HG03060 (cell line): ENCODE data around the gene DNAJC30.
"Not testable (repeated sequence)": the region's sequence is repeated elsewhere in the genome, so short reads cannot be mapped to it uniquely, and the experiment has no call there.

ENCODE experiments used
- ATAC-seq: cut with Tn5 transposase; IDR thresholded peaks from one replicate; pipeline ENCODE4 v1.9.1; 2021; ENCODE audit warnings: low read depth, moderate number of reproducible peaks; ENCODE audit not compliant: unreplicated experiment

Gene DNAJC30

DNA sequence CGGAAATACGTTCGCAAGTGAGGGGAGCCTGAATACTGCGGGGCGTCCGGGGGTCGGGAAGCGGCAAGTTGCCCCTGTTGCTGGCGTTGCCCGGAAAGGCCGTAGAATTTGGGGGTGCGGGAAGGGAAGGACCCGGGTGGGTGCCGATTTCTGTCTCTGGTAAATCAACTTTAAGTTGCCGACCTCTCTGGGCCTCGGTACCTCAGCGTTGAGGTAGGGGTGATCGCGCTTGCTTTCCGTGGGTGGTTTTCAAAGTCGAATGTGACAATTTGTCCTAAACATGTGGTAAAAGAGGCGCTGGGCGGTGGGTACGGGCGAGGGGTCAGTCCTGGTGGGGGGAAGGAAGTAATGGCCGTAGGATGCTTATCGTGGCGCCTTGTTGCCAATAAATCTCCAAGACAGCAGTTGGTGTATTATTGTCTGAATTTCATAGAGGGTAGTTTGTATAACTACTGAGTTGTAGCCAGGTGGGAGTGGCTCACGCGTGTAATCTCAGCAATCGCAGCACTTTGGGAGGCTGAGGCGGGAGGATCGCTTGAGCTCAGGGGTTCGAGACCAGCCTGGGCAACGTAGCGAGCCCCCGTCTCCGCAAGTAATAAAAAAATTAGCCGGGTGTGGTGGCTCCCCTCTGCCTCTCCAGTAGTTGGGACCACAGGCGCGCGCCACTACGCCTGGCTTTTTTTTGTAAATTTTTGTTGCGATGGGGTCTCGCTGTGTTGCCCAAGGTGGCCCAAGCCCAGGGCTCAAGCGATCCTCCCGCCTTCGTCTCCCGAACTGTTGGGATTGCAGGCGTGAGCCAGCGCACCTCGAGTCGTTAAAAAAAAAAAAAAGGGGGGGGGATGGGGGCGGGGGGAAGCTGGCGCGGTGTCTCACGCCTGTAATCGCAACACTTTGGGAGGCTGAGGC, 788 bp upstream of the DNAJC30 start:
- ATAC-seq = no peak

DNA sequence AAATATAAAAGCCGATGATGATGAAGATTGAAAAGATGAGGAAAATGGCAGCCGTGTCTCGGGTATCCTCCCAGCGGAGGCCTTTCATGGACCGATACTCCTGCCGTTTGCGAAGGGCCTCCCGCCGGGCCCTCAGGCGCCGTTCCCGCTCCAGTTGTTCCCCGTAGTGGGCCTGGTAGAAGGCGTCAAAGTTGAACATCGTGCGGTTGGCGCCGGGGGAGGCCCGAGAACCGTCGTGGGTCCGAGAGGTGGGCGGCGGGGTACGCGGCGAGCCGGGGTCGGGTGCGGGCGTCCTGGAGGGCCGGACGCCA, 553 bp downstream of the DNAJC30 start:
- no peak for ATAC-seq

DNA sequence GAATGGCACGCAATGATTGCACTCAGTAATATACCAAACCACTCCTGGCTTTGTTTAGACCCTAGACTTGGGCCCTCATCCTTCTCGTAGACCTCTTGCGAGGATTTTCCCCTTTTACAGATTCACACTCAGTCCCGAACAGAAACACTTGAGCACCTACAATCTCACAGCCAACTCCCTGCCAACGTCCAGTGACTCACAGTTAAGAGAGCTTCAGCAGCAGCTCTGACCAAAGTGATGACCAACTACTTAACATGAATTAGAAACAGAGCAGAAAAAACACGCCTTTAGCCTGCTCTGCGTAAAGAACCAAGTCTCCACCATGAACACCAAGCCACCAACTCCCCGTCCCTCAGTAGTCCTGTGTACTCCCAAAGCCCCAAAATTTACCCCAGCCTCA, 2.2 kb downstream of the DNAJC30 start:
- ATAC-seq = no peak

DNA sequence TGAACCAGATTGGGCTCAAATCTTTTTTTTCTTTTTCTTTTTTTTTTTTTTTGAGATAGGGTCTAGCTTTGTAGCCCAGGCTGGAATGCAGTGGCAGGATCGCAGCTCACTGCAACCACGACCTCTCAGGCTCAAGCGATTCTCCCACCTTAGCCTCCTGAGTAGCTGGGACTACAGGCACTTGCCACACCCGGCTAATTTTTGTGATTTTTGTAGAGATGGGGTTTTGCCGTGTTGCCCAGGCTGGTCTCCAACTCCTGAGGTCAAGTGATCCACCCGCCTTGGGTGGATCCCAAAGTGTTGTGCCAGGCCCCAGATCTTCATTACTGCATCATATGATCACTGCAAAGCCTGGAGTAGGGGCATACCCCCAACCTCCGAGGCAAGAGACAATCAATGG, 2.8 kb downstream of the DNAJC30 start:
- ATAC-seq = no peak

DNA sequence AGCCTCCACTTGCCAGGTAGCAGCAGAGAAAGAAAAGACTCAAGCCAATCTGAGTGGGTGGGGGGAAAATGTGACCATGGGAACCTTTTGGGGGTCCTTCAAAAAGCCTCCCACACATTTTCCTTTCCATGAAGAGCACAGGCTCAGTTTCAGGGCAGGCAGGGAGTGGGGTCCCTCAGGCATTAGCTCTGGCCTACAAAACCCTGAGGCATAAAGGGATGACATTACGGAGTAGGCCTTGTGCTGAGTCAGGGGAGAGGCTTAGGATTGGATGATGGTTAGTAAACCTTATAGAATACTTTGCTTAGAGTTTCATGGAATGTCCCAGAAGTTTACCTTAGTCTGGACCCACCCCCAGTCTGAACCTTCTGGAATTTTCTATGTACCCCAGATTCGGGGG, 3.5 kb downstream of the DNAJC30 start:
- ATAC-seq = no peak

DNA sequence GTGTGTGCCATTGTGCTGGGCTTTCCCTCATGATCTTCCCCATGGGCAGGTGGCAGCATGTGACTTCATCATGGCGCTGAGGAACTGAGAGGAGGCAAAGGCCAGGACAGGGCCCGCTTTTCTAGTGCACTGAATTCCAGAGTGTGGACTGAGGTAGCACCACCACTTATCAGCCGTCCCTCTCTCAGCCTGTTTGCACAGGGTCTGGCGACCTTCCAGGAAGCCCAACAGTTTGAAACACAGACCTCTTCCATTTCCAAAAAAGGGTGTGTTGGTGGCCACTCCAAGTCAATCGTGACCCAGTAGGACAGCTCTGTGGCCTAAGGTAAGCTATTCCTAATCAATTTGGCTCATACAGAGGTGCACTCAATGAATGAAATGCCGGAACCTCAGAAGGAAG, 4.4 kb downstream of the DNAJC30 start:
- ATAC-seq = no peak

DNA sequence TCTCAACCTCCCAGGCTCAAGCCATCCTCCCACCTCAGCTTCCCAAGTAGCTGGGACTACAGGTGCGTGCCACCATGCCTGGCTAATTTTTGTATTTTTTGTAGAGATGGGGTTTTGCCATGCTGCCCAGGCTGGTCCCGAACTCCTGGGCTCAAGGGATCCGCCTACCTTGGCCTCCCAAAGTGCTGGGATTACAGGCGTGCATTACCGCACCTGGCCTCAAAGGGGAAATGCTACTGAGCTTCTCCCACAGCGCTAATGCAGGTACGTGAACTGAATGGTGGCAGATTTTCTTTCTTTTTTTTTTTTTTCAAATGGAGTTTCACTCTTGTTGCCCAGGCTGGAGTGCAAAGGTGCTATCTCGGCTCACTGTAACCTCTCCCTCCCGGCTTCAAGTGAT, 7.2 kb downstream of the DNAJC30 start:
- not testable (repeated sequence) for ATAC-seq

DNA sequence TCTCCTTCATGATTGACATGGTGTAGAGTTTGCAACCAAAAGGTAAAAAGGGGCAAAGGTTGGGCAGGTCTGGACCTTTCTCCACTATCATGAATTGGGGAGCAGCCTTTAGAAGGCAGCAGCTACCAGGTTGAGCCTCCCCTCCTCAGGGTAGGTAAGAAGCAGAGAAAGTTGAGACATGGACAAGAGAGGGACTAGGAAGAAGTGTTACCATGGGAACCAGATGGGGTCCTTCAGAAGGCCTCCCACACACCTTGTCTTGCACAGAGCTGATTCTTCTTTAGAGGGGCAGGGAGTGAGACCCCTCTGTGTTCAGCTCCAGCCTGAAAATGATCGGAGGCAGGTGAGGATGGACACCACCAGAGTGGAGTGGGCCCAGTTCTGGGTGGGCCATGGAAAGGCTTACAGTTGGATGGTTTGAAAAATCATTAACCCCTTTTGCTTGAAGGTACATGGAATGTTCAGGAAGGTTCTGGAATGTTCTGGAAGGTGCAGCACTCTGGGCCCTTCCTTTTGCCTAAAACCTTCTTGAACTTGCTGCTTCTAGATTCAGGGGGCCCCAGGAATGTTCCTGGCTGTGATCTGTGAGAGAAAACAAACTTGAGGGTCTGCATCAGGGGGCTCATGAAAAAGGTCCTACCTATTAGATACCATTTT, 8.7 kb downstream of the DNAJC30 start:
- ATAC-seq = no peak

DNA sequence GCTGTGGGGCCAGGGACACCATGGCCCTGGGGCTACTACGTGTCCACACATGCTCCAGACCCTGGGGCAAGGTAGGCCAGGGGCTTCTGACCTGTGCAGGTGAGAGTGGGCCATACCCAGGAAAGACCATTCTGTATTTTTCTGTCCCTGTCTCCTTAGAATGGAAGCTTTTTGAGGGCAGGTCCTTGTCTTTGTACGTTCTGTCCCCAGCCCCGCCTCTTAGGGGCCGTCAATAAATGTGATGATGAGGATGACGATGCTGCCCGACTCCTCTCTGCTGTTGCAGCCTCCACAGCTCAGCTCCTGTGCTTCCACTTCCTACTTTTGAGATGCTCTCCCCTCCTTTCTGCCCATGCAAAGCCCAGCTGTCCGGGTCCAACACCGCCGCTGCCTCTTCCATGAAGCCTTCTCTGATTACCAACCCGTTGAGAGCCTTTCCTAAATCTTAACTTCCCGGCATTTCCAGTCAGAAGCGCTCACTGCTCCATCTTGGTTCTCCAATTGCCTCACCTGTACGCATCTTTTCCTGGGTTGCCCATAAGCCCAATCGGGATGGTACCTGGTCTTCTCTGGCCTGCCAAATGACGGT, 11.3 kb downstream of the DNAJC30 start:
- ATAC-seq = no peak

DNA sequence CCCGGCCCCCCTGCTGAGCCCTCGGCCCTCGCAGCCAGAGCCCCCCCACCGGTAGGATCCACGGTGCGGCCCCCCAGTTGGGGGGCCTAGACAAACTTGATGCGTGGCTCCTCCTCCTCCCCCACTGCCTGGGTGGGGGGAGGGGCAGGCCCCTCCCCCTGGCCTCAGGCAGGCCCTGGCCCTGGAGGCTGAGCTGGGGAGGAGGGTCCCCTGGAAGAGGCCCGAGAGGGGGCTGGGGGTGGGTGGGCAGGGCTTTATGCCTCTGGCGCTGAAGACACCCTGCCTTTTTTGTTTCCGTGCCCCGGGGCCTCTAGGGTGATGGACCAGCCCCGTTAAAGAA, 12.0 kb downstream of the DNAJC30 start:
- ATAC-seq = no peak

DNA sequence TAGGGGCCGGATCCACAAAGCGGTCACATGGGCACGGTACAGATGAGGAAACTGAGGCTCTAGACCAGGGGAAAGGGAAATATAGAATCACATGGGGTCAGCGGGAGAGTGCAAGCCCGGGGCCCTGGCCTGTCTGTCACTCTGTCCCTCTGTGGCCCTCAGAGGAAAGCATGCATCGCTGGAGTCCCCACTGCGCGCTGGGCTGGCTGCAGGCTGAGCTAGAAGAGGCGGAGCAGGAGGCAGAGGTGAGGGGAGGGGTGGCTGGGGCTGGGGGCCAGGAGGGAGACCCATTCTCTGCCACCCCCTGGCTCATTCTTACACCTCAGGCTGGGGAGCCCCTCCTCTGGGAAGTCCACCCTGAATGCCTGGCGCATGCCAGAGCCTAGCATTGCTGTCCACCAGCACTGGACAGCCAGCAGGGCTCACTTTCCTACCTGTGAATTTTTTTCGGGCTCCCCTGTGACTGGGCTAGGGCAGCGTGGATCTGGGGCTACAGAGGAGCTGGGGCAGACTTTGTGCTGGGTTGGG, 13.3 kb downstream of the DNAJC30 start:
- no peak for ATAC-seq

DNA sequence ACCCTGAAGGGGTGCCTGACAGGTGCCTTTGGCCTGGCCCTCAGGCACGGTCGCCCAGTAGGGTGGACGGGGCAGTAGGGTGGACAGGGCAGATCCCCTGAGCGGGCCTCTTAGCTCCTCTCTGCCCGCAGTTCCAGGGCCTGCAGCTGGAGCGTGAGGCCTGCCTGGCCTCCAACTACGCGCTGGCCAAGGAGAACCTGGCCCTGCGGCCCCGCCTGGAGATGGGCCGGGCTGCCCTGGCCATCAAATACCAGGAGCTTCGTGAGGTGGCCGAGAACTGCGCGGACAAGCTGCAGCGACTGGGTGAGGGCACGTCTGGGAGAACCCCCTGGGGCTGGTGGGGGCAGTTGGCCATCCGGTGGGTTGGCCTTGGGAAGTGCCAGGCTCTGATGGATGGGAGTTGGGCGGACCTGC, 14.0 kb downstream of the DNAJC30 start:
- no peak for ATAC-seq

DNA sequence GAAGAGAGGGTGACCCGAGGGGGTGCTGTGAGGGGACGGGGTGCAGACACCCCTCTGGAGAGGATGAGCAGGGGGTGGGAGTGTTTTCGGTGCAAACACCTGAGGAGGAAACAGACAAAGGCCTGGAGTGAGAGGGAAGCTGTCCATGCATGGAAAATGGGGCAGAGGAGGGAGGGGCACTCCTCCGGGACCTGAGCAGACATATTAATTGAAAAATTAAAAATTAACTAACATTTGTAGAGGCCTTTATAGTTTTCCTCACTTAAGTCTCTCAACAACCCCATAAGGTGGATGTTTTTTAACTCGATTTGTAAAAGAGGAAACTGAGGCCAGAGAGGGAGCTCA, 14.4 kb downstream of the DNAJC30 start:
- ATAC-seq = no peak

DNA sequence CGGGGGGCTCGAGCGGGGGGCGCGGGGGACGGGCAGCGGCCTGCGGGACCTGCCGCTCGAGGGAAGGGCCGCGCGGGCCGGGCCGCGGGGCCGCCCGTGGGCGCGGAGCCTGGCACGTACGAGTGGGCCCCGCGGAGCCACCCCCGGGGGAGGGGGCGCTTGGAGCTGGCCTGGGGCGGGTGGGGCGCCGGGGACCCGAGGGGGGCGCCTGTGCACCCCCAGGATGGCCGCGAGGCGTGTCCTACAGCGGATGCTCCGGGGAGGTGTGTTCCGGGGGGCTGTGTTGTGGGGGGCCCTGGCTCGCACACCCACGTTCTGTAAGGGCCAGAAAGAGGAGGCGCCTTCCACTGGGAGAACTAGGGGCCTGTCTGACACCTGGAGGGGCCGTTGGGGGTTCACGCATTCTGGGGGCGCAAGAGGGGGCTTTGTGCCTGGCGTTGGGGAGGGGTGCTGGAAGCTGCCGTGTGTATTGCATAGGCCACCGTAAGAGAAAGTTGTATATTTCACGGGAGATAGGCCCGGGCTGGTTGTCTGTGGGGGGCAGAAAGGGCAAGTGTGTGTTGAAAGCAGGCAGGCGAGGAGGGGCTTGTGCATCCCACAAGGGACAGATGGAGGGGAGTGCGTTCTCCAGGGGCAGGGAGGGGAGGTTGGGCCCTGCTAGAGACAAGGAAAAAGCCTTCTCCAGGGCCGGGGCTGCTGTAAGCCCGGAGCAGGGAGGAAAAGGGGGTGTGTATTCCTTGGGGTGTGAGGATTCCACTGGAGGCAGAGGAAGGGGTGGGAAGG, 15.0 kb downstream of the DNAJC30 start:
- ATAC-seq = no peak

DNA sequence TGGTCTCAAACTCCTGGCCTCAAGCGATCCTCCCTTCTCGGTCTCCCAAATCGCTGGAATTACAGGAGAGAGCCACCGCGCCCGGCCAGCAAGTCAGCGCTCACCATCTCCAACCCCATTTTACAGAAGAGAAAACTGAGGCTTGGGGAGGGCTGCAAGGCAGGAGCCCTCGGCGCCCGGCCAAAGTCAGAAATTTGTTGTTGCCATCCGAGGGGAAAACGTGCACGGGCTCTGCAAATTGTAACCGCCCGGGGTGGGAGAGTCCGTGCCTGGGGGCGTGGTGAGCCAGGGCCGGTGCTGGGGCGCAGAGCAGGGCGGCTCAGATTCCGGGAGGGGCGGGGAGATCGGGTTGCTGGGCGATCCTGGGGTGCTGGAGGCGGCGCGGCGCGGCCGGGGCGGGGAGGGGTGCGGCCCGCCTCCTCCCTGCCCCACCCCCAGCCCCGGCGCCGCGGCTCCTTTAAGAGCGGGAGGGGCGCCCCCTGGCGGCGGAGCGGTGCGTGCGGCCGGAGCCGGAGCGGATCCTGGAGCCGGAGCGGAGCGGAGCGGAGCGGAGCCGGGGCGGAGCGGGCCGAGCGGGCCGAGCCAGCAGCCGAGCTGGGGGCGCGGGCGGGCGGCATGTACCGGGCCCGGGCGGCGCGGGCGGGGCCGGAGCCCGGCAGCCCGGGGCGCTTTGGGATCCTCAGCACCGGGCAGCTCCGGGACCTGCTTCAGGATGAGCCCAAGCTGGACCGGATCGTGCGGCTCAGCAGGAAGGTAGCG, 15.7 kb downstream of the DNAJC30 start, which contains the start of gene VPS37D:
TSS of gene VPS37D (plus strand) at position 488 of the 759 bp plus-strand sequence. CDS start at position 616, 128 bp downstream.
- no peak for ATAC-seq

DNA sequence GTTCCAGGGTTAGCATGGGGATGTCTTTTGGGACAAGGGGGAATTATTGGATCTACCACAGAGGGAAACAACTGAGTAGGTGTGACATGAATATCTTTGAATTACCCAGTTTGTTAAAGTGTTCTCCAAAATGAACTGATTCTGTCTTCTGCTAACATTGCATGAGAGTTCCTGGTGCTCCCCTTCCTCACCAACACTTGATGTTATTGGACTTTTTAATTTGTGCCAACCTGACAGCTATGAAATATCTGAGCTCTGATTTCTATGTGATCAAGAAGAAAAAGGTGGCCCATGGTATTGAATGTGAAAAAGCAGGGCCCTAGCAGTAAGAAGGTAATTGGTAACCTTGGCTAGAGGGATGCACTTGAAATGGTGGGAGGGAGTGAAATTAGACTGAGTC, 20.2 kb downstream of the DNAJC30 start:
- ATAC-seq = no peak

DNA sequence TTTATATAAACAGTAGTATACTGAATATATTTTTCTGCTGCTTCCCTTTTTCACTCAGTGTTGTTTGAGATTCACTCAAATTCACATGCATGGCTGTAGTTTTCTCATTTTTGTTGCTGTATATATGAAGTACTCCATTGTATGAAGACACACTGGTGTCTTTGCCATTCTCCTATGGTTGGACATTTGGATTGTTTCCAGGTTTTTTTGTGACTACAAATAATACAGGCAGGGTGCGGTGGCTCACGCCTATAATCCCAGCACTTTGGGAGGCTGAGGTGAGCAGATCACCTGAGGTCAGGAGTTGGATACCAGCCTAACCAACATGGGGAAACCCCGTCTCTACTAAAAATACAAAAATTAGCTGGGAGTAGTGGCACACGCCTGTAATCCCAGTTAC, 22.7 kb downstream of the DNAJC30 start:
- not testable (repeated sequence) for ATAC-seq

DNA sequence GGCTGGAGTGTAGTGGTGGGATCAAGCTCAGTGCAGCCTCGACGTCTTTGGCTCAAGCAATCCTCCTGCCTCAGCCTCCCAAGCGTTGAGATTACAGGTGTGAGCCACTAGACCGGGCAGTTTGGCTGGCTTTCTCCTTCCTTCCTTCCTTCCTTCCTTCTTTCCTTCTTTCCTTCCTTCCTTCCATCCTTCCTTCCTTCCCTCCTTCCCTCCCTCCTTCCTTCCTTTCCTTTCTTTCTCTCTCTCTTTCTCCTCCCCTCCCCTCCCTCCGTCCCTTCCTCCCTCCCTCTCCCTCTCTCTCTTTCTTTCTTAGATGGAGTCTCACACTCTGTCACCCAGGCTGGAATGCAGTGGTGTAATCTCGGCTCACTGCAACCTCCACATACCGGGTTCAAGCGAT, 23.3 kb downstream of the DNAJC30 start:
- ATAC-seq = no peak

DNA sequence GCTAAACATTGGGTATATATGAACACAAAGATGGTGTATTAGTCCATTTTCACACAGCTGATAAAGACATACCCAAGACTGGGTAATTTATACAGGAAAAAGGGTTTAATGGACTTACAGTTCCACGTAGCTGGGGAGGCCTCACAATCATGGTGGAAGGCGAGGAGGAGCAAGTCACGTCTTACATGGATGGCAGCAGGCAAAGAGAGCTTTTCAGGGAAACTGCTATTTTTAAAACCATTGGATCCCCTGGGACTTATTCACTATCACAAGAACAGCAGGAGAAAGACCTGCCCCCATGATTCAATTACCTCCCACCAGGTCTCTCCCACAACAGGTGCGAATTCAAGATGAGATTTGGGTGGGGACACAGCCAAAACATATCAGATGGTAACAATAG, 27.9 kb downstream of the DNAJC30 start:
- not testable (repeated sequence) for ATAC-seq

DNA sequence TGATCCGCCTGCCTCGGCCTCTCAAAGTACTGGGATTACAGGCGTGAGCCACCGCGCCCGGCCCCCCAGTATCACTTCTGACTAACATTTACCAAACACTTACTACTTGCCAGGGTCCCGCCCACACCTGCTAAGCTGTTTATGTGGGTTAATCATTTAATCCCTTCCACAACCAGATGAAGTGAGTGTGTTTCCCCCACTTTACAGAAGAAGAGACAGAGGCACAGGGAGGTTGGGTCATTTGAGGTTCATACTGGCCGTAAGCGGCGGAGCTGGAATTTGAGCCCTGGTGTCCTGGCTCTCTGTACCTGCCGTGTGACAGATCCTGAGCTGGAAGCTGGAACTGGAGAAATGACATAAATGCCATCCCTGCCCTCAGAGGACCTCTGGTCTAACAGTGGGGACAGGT, 30.7 kb downstream of the DNAJC30 start:
- ATAC-seq = no peak
